ENCODE results near the gene VPREB1. TPM values are rescaled to one million over a fixed set of nuclear protein-coding genes. Genes with fewer than 3 reads are reported as not detected.

VPREB1 gene
- total RNA-seq, 1 experiment from 2014 or later = not detected

GRCh38 chr22:22245256-22245909 lies 797 bp downstream of the VPREB1 start:
- Histone ChIP-seq H3K27ac (ENCODE audit: low read depth, low read length, poor library complexity, severe bottlenecking) (no peak overlapping the region), H3K4me3 (ENCODE audit: low read depth, low read length, poor library complexity, severe bottlenecking) (no peak overlapping the region), H3K27me3 (replicated peaks; ENCODE audit: insufficient read depth, low read depth, low read length, poor library complexity) (peaks cover 25% of the 10 kb centered on the region), H3K4me1 (ENCODE audit: insufficient read depth, low read length, poor library complexity, severe bottlenecking) (no peaks in the 10 kb centered on the region), H3K36me3 (ENCODE audit: insufficient read depth, low read length, poor library complexity, severe bottlenecking) (no peaks in the 10 kb centered on the region), H3K9me3 (ENCODE audit: low read depth, low read length, poor library complexity, severe bottlenecking) (no peaks in the 10 kb centered on the region)
- TF ChIP-seq, protein P1, sequence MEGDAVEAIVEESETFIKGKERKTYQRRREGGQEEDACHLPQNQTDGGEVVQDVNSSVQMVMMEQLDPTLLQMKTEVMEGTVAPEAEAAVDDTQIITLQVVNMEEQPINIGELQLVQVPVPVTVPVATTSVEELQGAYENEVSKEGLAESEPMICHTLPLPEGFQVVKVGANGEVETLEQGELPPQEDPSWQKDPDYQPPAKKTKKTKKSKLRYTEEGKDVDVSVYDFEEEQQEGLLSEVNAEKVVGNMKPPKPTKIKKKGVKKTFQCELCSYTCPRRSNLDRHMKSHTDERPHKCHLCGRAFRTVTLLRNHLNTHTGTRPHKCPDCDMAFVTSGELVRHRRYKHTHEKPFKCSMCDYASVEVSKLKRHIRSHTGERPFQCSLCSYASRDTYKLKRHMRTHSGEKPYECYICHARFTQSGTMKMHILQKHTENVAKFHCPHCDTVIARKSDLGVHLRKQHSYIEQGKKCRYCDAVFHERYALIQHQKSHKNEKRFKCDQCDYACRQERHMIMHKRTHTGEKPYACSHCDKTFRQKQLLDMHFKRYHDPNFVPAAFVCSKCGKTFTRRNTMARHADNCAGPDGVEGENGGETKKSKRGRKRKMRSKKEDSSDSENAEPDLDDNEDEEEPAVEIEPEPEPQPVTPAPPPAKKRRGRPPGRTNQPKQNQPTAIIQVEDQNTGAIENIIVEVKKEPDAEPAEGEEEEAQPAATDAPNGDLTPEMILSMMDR (conservative IDR thresholded peaks at IDR 0.05; ENCODE audit: low read depth, low read length) = no peak
- TF ChIP-seq EZH2 (IDR thresholded peaks at IDR 0.05; ENCODE audit: borderline replicate concordance, low read depth, low read length, poor library complexity, severe bottlenecking) = no peak
- ChIA-PET POLR2A (ENCODE audit: low non-redundant PET) (no interaction called here), CTCF (no interaction called here)
- no TSS peak for BruUV-seq (replicated peaks)
- no peak for DNase-seq (ENCODE audit: low spot score)
- intact Hi-C loops (cut with micrococcal nuclease; ENCODE audit: unreplicated experiment) = no loop called here

DNA sequence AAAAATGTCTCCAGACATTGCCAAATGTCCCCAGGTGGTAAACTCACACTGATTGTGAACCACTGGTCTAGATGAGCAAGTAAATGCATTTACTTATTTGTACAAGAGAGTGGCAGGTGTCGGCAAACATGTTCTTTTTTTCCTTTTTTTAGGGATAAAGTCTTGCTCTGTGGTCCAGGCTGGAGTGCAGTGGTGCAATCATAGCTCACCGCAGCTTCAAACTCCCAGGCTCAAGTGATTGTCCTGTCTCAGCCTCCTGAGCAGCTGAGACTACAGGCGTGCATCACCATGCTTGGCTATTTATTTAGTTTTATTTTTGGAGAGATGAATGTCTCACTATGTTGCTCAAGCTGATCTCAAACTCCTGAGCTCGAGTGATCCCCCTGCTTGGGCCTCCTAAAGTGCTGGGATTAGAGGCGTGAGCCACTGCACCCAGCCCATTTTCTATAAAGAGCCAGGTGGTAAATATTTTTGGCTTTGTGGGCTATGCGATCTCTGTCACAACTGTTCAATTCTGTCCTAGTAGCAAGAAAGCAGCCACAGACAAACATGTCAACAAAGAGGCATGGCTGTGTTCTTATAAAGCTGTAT lies 1.4 kb downstream of the VPREB1 start:
- Histone ChIP-seq H3K4me1 (ENCODE audit: insufficient read depth, low read length, poor library complexity, severe bottlenecking) (no peaks in the 10 kb centered on the region), H3K4me3 (ENCODE audit: low read depth, low read length, poor library complexity, severe bottlenecking) (no peak overlapping the region)
- POLR2A ChIA-PET (ENCODE audit: low non-redundant PET) = no interaction called here

GRCh38 chr22:22246706-22247105 lies 2.1 kb downstream of the VPREB1 start:
- POLR2A ChIA-PET (ENCODE audit: low non-redundant PET) = no interaction called here
- no peak for DNase-seq (ENCODE audit: low spot score)

More for the DNA sequence above, 1.4 kb downstream of the VPREB1 start:
- CTCF ChIA-PET = no interaction called here
- no peak for TF ChIP-seq EZH2 (IDR thresholded peaks at IDR 0.05; ENCODE audit: borderline replicate concordance, low read depth, low read length, poor library complexity, severe bottlenecking)
- TF ChIP-seq, protein P1 (conservative IDR thresholded peaks at IDR 0.05; ENCODE audit: low read depth, low read length) = no peak
- Histone ChIP-seq H3K27me3 (replicated peaks; ENCODE audit: insufficient read depth, low read depth, low read length, poor library complexity) (peaks cover 25% of the 10 kb centered on the region), H3K9me3 (ENCODE audit: low read depth, low read length, poor library complexity, severe bottlenecking) (no peaks in the 10 kb centered on the region), H3K36me3 (ENCODE audit: insufficient read depth, low read length, poor library complexity, severe bottlenecking) (no peaks in the 10 kb centered on the region), H3K27ac (ENCODE audit: low read depth, low read length, poor library complexity, severe bottlenecking) (no peak overlapping the region)
- intact Hi-C loops (cut with micrococcal nuclease; ENCODE audit: unreplicated experiment) = no loop called here
- no TSS peak for BruUV-seq (replicated peaks)
- no peak for DNase-seq (ENCODE audit: low spot score)

More at GRCh38 chr22:22246706-22247105, 2.1 kb downstream of the VPREB1 start:
- CTCF ChIA-PET = no interaction called here
- TF ChIP-seq, protein P1 (conservative IDR thresholded peaks at IDR 0.05; ENCODE audit: low read depth, low read length) = no peak
- TF ChIP-seq EZH2 (IDR thresholded peaks at IDR 0.05; ENCODE audit: borderline replicate concordance, low read depth, low read length, poor library complexity, severe bottlenecking) = no peak
- Histone ChIP-seq H3K27ac (ENCODE audit: low read depth, low read length, poor library complexity, severe bottlenecking) (no peak overlapping the region), H3K36me3 (ENCODE audit: insufficient read depth, low read length, poor library complexity, severe bottlenecking) (no peaks in the 10 kb centered on the region), H3K4me3 (ENCODE audit: low read depth, low read length, poor library complexity, severe bottlenecking) (no peak overlapping the region), H3K4me1 (ENCODE audit: insufficient read depth, low read length, poor library complexity, severe bottlenecking) (no peaks in the 10 kb centered on the region), H3K27me3 (replicated peaks; ENCODE audit: insufficient read depth, low read depth, low read length, poor library complexity) (peaks cover 25% of the 10 kb centered on the region), H3K9me3 (ENCODE audit: low read depth, low read length, poor library complexity, severe bottlenecking) (no peaks in the 10 kb centered on the region)
- intact Hi-C loops (cut with micrococcal nuclease; ENCODE audit: unreplicated experiment) = no loop called here
- no TSS peak for BruUV-seq (replicated peaks)
